ENCODE data around the gene MAPKAP1.

DNA sequence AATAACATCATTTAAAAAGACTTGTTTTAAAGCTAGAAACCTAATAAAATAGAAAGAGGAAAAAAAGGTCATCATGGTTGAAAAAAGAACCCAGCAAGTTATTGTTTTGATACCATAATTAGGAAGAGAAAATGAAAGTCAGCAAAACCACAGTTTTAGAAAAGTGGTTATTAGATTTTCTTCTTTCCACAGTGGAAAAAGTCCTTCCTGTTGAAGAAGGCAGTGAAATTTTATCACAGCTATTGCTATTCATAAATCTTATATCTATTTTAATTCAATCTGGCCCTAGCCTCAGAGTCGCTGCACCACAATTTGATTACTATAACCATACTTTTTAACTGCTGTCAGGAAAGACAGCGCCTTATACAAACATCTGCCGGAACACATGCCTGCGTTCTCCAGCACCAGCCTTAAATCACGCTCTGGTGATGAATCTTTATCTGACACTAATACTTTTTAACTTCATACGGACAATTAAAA lies 60.3 kb downstream of the MAPKAP1 start:
- TF ChIP-seq CTCF (conservative IDR thresholded peaks at IDR 0.05) (no peak), ZFX (IDR thresholded peaks at IDR 0.05) (no peak)

Data from C4-2B (cell line).